Medulla oblongata (tissue), 1 donor: Measurements from ENCODE around the gene THRA.

Experiments used
- DNase-seq: peaks from one replicate; pipeline ENCODE4 v3.0.0-alpha.2; 2015; ENCODE audit errors: extremely low spot score

THRA gene

GRCh38 chr17:40064971-40065768 is 2.4 kb downstream of the THRA start:
- peak; percentile 75 for DNase-seq

GRCh38 chr17:40065769-40066510 is 3.2 kb downstream of the THRA start:
- DNase-seq = peak; percentile 53

- DNase-seq = no peak
Measured at GRCh38 chr17:40067710-40068109, 4.9 kb downstream of the THRA start.

- DNase-seq = peak; percentile 43
Measured at GRCh38 chr17:40068129-40068581, 5.4 kb downstream of the THRA start.

GRCh38 chr17:40068584-40068916 is 5.8 kb downstream of the THRA start:
- DNase-seq = no peak

- peak; percentile 95 for DNase-seq
Measured at GRCh38 chr17:40068917-40069750, 6.4 kb downstream of the THRA start.

- no peak for DNase-seq
Measured at GRCh38 chr17:40069751-40070708, 7.3 kb downstream of the THRA start.

GRCh38 chr17:40070709-40071312 is 8.0 kb downstream of the THRA start:
- no peak for DNase-seq

GRCh38 chr17:40071313-40072039 is 8.7 kb downstream of the THRA start:
- peak; percentile 75 for DNase-seq

GRCh38 chr17:40072040-40072734 is 9.4 kb downstream of the THRA start:
- DNase-seq = peak; percentile 92

GRCh38 chr17:40072735-40073346 is 10.1 kb downstream of the THRA start:
- no peak for DNase-seq

- peak; percentile 50 for DNase-seq
Measured at GRCh38 chr17:40073454-40074174, 10.8 kb downstream of the THRA start.

GRCh38 chr17:40074175-40074512 is 11.4 kb downstream of the THRA start:
- no peak for DNase-seq

GRCh38 chr17:40074871-40075200 is 12.1 kb downstream of the THRA start:
- DNase-seq = no peak

GRCh38 chr17:40075201-40075941 is 12.6 kb downstream of the THRA start:
- peak; percentile 90 for DNase-seq

GRCh38 chr17:40075942-40076498 is 13.3 kb downstream of the THRA start:
- no peak for DNase-seq

- DNase-seq = no peak
Measured at GRCh38 chr17:40076591-40076990, 13.8 kb downstream of the THRA start.
